ENCODE data around the gene PCDHGB4.
"Not testable (repeated sequence)": the region's sequence is repeated elsewhere in the genome, so short reads cannot be mapped to it uniquely, and the experiment has no call there.

Gene PCDHGB4

DNA sequence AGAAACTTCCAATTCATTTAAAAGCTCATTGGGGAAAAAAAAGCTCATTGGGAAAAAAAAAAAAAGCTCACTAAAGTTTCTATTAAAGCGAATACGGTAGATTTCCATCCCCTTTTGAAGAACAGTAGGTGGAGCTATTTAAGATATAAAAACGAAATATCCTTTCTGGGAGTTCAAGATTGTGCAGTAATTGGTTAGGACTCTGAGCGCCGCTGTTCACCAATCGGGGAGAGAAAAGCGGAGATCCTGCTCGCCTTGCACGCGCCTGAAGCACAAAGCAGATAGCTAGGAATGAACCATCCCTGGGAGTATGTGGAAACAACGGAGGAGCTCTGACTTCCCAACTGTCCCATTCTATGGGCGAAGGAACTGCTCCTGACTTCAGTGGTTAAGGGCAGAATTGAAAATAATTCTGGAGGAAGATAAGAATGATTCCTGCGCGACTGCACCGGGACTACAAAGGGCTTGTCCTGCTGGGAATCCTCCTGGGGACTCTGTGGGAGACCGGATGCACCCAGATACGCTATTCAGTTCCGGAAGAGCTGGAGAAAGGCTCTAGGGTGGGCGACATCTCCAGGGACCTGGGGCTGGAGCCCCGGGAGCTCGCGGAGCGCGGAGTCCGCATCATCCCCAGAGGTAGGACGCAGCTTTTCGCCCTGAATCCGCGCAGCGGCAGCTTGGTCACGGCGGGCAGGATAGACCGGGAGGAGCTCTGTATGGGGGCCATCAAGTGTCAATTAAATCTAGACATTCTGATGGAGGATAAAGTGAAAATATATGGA lies 43.0 kb downstream of the PCDHGB4 start, which contains the start of gene PCDHGA12:
Gene PCDHGA12, plus strand, starts transcription at position 176 of the 782 bp plus-strand sequence. Its CDS starts 253 bp downstream, at position 429.
- DNase-seq (ENCODE audit: low spot score), result peak; percentile 23

DNA sequence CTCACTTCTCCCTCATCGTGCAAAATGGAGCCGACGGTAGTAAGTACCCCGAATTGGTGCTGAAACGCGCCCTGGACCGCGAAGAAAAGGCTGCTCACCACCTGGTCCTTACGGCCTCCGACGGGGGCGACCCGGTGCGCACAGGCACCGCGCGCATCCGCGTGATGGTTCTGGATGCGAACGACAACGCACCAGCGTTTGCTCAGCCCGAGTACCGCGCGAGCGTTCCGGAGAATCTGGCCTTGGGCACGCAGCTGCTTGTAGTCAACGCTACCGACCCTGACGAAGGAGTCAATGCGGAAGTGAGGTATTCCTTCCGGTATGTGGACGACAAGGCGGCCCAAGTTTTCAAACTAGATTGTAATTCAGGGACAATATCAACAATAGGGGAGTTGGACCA lies 43.8 kb downstream of the PCDHGB4 start:
- DNase-seq (ENCODE audit: low spot score), result no peak

DNA sequence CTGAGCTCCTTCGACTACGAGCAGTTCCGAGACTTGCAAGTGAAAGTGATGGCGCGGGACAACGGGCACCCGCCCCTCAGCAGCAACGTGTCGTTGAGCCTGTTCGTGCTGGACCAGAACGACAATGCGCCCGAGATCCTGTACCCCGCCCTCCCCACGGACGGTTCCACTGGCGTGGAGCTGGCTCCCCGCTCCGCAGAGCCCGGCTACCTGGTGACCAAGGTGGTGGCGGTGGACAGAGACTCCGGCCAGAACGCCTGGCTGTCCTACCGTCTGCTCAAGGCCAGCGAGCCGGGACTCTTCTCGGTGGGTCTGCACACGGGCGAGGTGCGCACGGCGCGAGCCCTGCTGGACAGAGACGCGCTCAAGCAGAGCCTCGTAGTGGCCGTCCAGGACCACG lies 44.8 kb downstream of the PCDHGB4 start:
- not testable (repeated sequence) for DNase-seq (ENCODE audit: low spot score)

DNA sequence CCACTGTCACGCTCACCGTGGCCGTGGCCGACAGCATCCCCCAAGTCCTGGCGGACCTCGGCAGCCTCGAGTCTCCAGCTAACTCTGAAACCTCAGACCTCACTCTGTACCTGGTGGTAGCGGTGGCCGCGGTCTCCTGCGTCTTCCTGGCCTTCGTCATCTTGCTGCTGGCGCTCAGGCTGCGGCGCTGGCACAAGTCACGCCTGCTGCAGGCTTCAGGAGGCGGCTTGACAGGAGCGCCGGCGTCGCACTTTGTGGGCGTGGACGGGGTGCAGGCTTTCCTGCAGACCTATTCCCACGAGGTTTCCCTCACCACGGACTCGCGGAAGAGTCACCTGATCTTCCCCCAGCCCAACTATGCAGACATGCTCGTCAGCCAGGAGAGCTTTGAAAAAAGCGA lies 45.2 kb downstream of the PCDHGB4 start:
- not testable (repeated sequence) for DNase-seq (ENCODE audit: low spot score)

DNA sequence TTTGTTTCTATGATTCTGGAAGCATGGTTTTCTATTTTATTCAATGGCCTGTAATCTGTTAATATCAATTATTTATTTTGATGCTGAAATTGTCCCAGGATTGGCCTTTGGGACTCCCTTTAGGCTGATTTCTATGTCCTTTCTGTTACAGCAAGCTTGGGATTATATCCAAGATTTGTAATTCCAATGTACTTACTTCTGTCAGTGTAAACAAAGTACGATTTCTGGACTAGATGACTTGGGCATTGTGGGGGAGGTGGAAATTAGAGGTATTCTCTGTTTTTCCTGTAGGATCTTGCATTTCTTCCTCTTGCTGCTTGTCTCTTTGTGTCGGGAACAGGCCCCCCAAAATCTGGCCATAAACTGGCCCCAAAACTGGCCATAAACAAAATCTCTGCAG lies 46.5 kb downstream of the PCDHGB4 start:
- no peak for DNase-seq (ENCODE audit: low spot score)

DNA sequence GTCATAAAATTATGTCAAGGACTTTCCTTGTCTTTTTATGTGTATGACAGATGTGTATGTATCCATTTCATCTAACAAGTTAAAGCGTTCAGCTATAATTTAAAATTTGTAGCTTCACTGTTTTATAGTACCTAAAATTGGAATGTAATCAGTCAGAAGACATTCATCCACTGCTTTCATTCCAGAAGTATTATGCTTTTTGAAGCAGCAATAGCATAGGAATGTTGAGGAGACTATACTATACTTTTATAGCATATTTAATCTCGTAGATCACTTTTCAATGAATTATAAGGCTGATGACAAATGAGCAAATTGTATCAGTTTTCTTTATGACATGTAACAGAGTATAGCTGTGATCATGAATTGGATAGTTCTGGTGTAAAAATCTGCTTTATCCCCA lies 49.7 kb downstream of the PCDHGB4 start:
- no peak for DNase-seq (ENCODE audit: low spot score)

DNA sequence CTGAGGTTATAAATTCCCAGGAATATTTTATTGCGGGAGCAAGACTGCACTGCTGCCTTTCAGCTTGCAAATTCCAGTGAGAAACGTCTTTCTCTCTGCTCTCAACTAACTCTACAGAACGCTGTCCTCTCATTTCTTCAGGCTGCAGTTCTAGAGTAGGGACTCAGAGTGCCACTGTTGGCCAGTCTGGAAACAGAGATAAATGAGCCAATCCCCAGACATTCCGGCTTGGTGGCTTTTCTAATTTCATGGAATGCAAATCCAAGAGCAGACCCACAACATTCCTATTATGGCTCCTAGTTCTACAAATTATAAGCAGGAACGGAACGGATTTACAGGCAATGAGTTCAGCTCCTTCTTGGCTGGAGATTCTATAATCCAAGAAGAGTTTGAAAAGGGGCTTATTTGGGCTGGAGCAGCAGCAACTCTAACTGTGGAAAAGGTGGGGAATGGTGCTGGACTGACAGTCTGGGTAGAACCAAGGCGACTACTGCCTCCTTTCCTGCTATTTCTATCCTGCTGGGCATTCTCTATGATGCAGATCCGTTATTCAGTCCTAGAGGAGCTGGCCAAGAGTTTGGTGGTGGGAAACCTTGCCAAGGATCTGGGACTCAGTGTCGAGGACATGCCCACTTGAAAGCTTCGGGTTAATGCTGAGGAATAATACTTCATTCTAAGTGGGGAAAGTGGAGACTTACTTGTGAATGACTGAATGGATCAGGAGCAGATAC lies 52.1 kb downstream of the PCDHGB4 start:
- DNase-seq (ENCODE audit: low spot score), result no peak
